Vagina (tissue), 2 donors: ENCODE data around the gene TSPAN9. TPM values are rescaled to one million over a fixed set of nuclear protein-coding genes. Genes with fewer than 3 reads are reported as not detected.

Experiments used
- DNase-seq, 2 donors: peaks; one replicate each; pipeline ENCODE4 v3.0.0-alpha.2; 2017; ENCODE audit errors: extremely low spot score in 2 of 2
- H3K27ac ChIP-seq: fragments of 200-600 bp; sonication (generic); one replicate; pipeline ENCODE4 v1.5.1; 2019
- H3K27me3 ChIP-seq: fragments of 200-600 bp; sonication (generic); one replicate; pipeline ENCODE4 v1.5.1; 2019
- H3K36me3 ChIP-seq, 2 donors: fragments of 200-600 bp; sonication (generic); one replicate each; pipeline ENCODE4 v1.5.1; 2017 to 2019
- H3K4me1 ChIP-seq: fragments of 200-600 bp; sonication (generic); one replicate; pipeline ENCODE4 v1.5.1; 2019
- H3K4me3 ChIP-seq, 2 donors: fragments of 200-600 bp; sonication (generic); 1 replicate in 1 of 2; 2 replicates in 1 of 2; pipeline ENCODE4 v1.5.1; 2016 to 2019
- H3K9me3 ChIP-seq: fragments of 200-600 bp; sonication (generic); one replicate; pipeline ENCODE4 v1.5.1; 2019
- POLR2A ChIP-seq, 2 donors: fragments of 450-650 bp; IDR thresholded peaks; one replicate each; pipeline ENCODE4 v1.6.1; 2017; ENCODE audit warnings: antibody characterized with exemption in 2 of 2, mild to moderate bottlenecking in 2 of 2, moderate library complexity in 2 of 2
- POLR2AphosphoS5 ChIP-seq, 2 donors: sonication (generic); formaldehyde crosslinking; IDR thresholded peaks; one replicate each; pipeline ENCODE4 v1.9.0; 2017; ENCODE audit warnings: antibody characterized with exemption in 2 of 2, mild to moderate bottlenecking in 2 of 2, low read depth in 1 of 2; ENCODE audit not compliant: insufficient read depth in 1 of 2
- intact Hi-C: fragments of 100-400 bp; cut with DNase I; formaldehyde crosslinking; loops from one replicate; pipeline ENCODE4 v1.15.1; 2023
- total RNA-seq: library from RNA; depleted of rRNA; stranded (reverse); fragments of >200 nt; gene quantifications from one replicate; pipeline ENCODE4 v1.2.3, GENCODE V29; 2016
- TF ChIP-seq, protein P1 (sequence below), 3 experiments: fragments of 450-650 bp in 2 of 3; fragments of 200-600 bp in 1 of 3; sonication (generic) in 1 of 3; IDR thresholded peaks; one replicate each; pipeline ENCODE4 v1.5.1; 2017 to 2019; ENCODE audit warnings: antibody characterized with exemption in 3 of 3, mild to moderate bottlenecking in 2 of 3, moderate library complexity in 2 of 3

Gene TSPAN9, protein sequence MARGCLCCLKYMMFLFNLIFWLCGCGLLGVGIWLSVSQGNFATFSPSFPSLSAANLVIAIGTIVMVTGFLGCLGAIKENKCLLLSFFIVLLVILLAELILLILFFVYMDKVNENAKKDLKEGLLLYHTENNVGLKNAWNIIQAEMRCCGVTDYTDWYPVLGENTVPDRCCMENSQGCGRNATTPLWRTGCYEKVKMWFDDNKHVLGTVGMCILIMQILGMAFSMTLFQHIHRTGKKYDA
- total RNA-seq, result 32.2 TPM

DNA sequence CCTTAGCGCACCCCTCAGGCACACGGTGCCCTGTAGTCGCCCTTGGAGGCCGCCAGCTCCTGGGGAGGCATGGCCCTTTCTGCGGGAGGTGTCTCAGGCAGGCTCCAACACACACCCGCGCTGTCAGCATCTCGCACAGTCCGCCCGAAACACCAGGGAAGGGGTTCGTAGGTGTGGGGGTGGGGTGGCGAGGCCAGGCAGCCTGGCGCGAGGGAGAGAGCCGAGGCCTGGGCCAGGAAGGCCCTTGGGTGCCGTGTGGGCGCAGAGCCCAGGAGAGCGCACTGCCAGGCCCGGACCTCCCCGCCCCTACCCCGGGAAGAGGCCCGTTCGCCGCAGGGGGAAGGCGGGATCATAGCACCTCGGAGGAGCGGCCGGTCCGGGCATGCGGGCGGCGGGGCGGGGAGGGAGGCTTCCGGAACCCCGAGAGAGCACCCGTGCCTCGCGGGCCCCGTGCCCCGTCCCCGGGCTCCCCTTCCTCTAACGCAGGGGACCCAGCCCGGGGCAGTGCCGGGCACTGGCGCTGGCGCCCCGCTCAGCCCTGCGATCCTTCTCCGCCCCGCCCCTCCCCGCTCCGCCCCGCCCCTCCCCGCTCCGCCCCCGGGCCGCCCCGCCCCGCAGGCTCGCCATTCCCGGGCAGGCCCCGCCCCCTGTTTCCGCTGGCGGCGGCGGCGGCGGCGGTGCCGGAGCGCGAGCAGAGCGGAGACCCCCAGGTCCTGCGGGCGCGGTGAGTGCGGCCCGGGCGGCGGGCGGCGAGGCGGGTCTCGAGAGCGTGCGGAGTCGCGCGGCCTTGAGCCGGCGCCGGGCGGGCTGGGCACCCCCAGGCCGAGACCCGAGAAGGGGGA, at the start of gene TSPAN9:
Gene TSPAN9, plus strand, starts transcription at position 650 of the 842 bp plus-strand sequence. CDS start 123,815 bp downstream, outside the sequence.
- Histone ChIP-seq H3K4me1 (peaks cover 37% of the 10 kb centered on the region), H3K27me3 (no peaks in the 10 kb centered on the region), H3K9me3 (no peaks in the 10 kb centered on the region), H3K27ac (peak within 1 kb of the TSS; percentile 96), H3K4me3 (peak within 1 kb of the TSS; percentile 76 to 81), H3K36me3 (no peaks in the 10 kb centered on the region)
- intact Hi-C loops, result loop anchor here (10.0 kb wide), 2 partner anchors 58 to 128 kb away; no protein-coding TSS in a partner anchor
- TF ChIP-seq, protein P1, sequence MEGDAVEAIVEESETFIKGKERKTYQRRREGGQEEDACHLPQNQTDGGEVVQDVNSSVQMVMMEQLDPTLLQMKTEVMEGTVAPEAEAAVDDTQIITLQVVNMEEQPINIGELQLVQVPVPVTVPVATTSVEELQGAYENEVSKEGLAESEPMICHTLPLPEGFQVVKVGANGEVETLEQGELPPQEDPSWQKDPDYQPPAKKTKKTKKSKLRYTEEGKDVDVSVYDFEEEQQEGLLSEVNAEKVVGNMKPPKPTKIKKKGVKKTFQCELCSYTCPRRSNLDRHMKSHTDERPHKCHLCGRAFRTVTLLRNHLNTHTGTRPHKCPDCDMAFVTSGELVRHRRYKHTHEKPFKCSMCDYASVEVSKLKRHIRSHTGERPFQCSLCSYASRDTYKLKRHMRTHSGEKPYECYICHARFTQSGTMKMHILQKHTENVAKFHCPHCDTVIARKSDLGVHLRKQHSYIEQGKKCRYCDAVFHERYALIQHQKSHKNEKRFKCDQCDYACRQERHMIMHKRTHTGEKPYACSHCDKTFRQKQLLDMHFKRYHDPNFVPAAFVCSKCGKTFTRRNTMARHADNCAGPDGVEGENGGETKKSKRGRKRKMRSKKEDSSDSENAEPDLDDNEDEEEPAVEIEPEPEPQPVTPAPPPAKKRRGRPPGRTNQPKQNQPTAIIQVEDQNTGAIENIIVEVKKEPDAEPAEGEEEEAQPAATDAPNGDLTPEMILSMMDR (IDR thresholded peaks at IDR 0.05), result no peak
- TF ChIP-seq POLR2A (IDR thresholded peaks at IDR 0.05) (peak in 1 of 2 donors; percentile 20), POLR2AphosphoS5 (IDR thresholded peaks at IDR 0.05; ENCODE audit: insufficient read depth in 1 of 2, low read depth in 1 of 2) (peak in 1 of 2 donors; percentile 83)
- no peak for DNase-seq

- no peaks in the 10 kb centered on the region for H3K9me3 ChIP-seq
- DNase-seq, result no peak
- H3K36me3 ChIP-seq, result no peaks in the 10 kb centered on the region
- intact Hi-C loops, result no loop called here
- no peaks in the 10 kb centered on the region for H3K27me3 ChIP-seq
- no peak overlapping the region for H3K27ac ChIP-seq
- no peak overlapping the region for H3K4me3 ChIP-seq
- no peaks in the 10 kb centered on the region for H3K4me1 ChIP-seq
- TF ChIP-seq, protein P1 (IDR thresholded peaks at IDR 0.05), result no peak
- TF ChIP-seq POLR2AphosphoS5 (IDR thresholded peaks at IDR 0.05; ENCODE audit: insufficient read depth in 1 of 2, low read depth in 1 of 2) (no peak), POLR2A (IDR thresholded peaks at IDR 0.05) (no peak)
Measured at GRCh38 chr12:3028108-3028507, 49.1 kb upstream of the TSPAN9 start.

- Histone ChIP-seq H3K36me3 (no peaks in the 10 kb centered on the region), H3K27ac (no peak overlapping the region)
- intact Hi-C loops, result no loop called here
Measured at GRCh38 chr12:3030821-3031429, 46.3 kb upstream of the TSPAN9 start.

DNA sequence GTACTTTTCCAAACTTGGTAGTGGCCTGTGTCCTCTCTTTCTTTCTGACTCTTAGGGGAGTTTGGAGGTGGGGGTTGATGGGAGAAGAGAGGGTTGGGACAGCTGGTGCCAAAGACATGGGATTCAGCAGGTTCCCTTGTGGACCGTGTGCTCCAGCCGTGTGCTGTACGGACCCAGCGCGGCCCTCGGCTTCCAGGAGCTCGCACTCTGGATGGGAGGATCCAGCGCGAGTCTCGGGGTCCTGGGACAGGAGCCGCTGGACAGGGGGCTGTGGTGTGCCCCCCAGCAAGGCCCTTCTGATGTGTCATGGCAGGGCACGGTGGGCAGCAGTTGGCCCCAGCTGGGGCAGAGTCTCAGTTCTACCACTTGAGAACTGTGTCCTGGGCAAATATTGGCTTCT, 45.0 kb upstream of the TSPAN9 start:
- TF ChIP-seq, protein P1 (IDR thresholded peaks at IDR 0.05), result no peak
- TF ChIP-seq POLR2A (IDR thresholded peaks at IDR 0.05) (no peak), POLR2AphosphoS5 (IDR thresholded peaks at IDR 0.05; ENCODE audit: insufficient read depth in 1 of 2, low read depth in 1 of 2) (no peak)
- H3K4me3 ChIP-seq, result no peak overlapping the region
- DNase-seq, result no peak
- H3K36me3 ChIP-seq, result no peaks in the 10 kb centered on the region
- intact Hi-C loops, result no loop called here
- no peak overlapping the region for H3K27ac ChIP-seq
- H3K9me3 ChIP-seq, result no peaks in the 10 kb centered on the region
- no peaks in the 10 kb centered on the region for H3K27me3 ChIP-seq
- no peaks in the 10 kb centered on the region for H3K4me1 ChIP-seq

More at GRCh38 chr12:3030821-3031429, 46.3 kb upstream of the TSPAN9 start:
- Histone ChIP-seq H3K27me3 (no peaks in the 10 kb centered on the region), H3K4me1 (no peaks in the 10 kb centered on the region), H3K4me3 (no peak overlapping the region), H3K9me3 (no peaks in the 10 kb centered on the region)
- TF ChIP-seq POLR2AphosphoS5 (IDR thresholded peaks at IDR 0.05; ENCODE audit: insufficient read depth in 1 of 2, low read depth in 1 of 2) (no peak), POLR2A (IDR thresholded peaks at IDR 0.05) (no peak)
- TF ChIP-seq, protein P1 (IDR thresholded peaks at IDR 0.05), result no peak
- no peak for DNase-seq
